Mammary epithelial cell (primary cell): ENCODE measurements around the gene MIPEP.

Experiments
- EZH2 ChIP-seq: IDR thresholded peaks from 2 replicates; pipeline ENCODE4 v1.6.1; 2012; ENCODE audit warnings: low read length, inconsistent platforms, borderline replicate concordance
- TF ChIP-seq, protein P1 (sequence below), 2 donors: IDR thresholded peaks in 1 of 2; conservative IDR thresholded peaks in 1 of 2; 2 replicates each; pipeline ENCODE4 v1.5.1; 2011 to 2012; ENCODE audit warnings: inconsistent platforms in 2 of 2, low read length in 2 of 2, mild to moderate bottlenecking in 2 of 2, control low read depth in 1 of 2, low read depth in 1 of 2; ENCODE audit not compliant: insufficient read depth in 1 of 2; ENCODE audit errors: extremely low read depth in 1 of 2

DNA sequence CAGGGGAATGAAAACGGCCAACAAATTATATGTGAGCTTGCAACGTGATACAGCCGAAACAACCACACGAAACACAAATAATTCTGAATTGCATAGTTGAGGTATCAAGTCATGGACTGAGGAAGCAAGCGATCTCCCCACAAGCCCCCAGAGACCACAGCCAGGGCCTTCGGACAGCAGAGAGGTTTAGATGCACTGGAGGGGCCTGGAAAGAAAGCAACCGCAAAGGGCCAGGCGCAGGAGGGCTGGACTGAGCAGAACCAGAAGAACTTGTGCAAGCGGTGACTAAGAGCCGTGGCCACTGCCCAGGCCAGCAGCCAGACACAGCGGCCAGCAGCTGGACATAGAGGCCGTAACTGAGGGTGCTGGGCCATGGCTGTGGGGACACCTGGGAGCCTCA, 187.6 kb downstream of the MIPEP start:
- TF ChIP-seq, protein P1, sequence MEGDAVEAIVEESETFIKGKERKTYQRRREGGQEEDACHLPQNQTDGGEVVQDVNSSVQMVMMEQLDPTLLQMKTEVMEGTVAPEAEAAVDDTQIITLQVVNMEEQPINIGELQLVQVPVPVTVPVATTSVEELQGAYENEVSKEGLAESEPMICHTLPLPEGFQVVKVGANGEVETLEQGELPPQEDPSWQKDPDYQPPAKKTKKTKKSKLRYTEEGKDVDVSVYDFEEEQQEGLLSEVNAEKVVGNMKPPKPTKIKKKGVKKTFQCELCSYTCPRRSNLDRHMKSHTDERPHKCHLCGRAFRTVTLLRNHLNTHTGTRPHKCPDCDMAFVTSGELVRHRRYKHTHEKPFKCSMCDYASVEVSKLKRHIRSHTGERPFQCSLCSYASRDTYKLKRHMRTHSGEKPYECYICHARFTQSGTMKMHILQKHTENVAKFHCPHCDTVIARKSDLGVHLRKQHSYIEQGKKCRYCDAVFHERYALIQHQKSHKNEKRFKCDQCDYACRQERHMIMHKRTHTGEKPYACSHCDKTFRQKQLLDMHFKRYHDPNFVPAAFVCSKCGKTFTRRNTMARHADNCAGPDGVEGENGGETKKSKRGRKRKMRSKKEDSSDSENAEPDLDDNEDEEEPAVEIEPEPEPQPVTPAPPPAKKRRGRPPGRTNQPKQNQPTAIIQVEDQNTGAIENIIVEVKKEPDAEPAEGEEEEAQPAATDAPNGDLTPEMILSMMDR (conservative IDR thresholded peaks at IDR 0.05 in 1 of 2, IDR thresholded peaks at IDR 0.05 in 1 of 2; ENCODE audit: extremely low read depth in 1 of 2, insufficient read depth in 1 of 2, low read depth in 1 of 2, low read length in 2 of 2), result no peak
- no peak for TF ChIP-seq EZH2
